Stimulated activated CD4-positive, alpha-beta T cell treated with anti-CD3 and anti-CD28 coated beads, Interleukin-15, amount 100 ng/mL, for 24 hours (primary cell): ENCODE measurements around the gene RIC3.
"Not testable (repeated sequence)": the region's sequence is repeated elsewhere in the genome, so short reads cannot be mapped to it uniquely, and the experiment has no call there.

Source experiments
- DNase-seq: peaks from one replicate; pipeline ENCODE4 v3.0.0-alpha.2; 2020

The RIC3 gene

GRCh38 chr11:8186429-8186828 lies 17.6 kb upstream of the RIC3 start:
- DNase-seq: no peak

- no peak for DNase-seq
Measured at GRCh38 chr11:8183111-8183510, 14.3 kb upstream of the RIC3 start.

- no peak for DNase-seq
Measured at GRCh38 chr11:8180469-8180868, 11.6 kb upstream of the RIC3 start.

- no peak for DNase-seq
Measured at GRCh38 chr11:8178297-8178696, 9.5 kb upstream of the RIC3 start.

GRCh38 chr11:8177136-8177535 lies 8.3 kb upstream of the RIC3 start:
- DNase-seq: no peak

GRCh38 chr11:8167796-8168195 lies 1.0 kb downstream of the RIC3 start:
- DNase-seq: no peak

GRCh38 chr11:8164746-8165145 lies 4.1 kb downstream of the RIC3 start:
- no peak for DNase-seq

- not testable (repeated sequence) for DNase-seq
Measured at GRCh38 chr11:8161627-8162304, 7.1 kb downstream of the RIC3 start.

GRCh38 chr11:8156877-8157276 lies 11.9 kb downstream of the RIC3 start:
- DNase-seq: no peak

GRCh38 chr11:8149726-8150125 lies 19.1 kb downstream of the RIC3 start:
- no peak for DNase-seq

GRCh38 chr11:8138526-8138925 lies 30.3 kb downstream of the RIC3 start:
- no peak for DNase-seq

- no peak for DNase-seq
Measured at GRCh38 chr11:8127447-8127846, 41.4 kb downstream of the RIC3 start.

- no peak for DNase-seq
Measured at GRCh38 chr11:8126649-8127289, 42.1 kb downstream of the RIC3 start.

- no peak for DNase-seq
Measured at GRCh38 chr11:8122173-8122764, 46.6 kb downstream of the RIC3 start.

GRCh38 chr11:8111636-8112035 lies 57.2 kb downstream of the RIC3 start:
- no peak for DNase-seq

GRCh38 chr11:8110396-8110795 lies 58.4 kb downstream of the RIC3 start:
- DNase-seq: no peak

- no peak for DNase-seq
Measured at GRCh38 chr11:8109675-8110074, 59.1 kb downstream of the RIC3 start.

- DNase-seq: no peak
Measured at GRCh38 chr11:8108421-8108820, 60.4 kb downstream of the RIC3 start.

- no peak for DNase-seq
Measured at GRCh38 chr11:8107642-8108041, 61.2 kb downstream of the RIC3 start.

GRCh38 chr11:8106679-8107078 lies 62.1 kb downstream of the RIC3 start:
- DNase-seq: no peak

- DNase-seq: no peak
Measured at GRCh38 chr11:8105666-8106065, 63.2 kb downstream of the RIC3 start.

GRCh38 chr11:8105133-8105532 lies 63.7 kb downstream of the RIC3 start:
- no peak for DNase-seq

GRCh38 chr11:8103909-8104308 lies 64.9 kb downstream of the RIC3 start:
- DNase-seq: no peak

- DNase-seq: no peak
Measured at GRCh38 chr11:8102965-8103364, 65.9 kb downstream of the RIC3 start.
